ENCODE measurements around the gene CKS1B.
"Not testable (repeated sequence)": the region's sequence is repeated elsewhere in the genome, so short reads cannot be mapped to it uniquely, and the experiment has no call there.

The CKS1B gene

GRCh38 chr1:154992721-154993571 is 18.5 kb downstream of the CKS1B start:
- Histone ChIP-seq H3K4me3 (IDR thresholded peaks at IDR 0.05; ENCODE audit: insufficient read depth, low read depth, low read length) (no peak overlapping the region), H3K4me1 (ENCODE audit: low read depth, poor library complexity, severe bottlenecking) (peaks cover 51% of the 10 kb centered on the region), H2AFZ (ENCODE audit: low read depth) (no peak overlapping the region), H3K9ac (no peak overlapping the region), H3K36me3 (ENCODE audit: insufficient read depth) (peaks cover 13% of the 10 kb centered on the region; the same call in 1 of the 2 replicates), H3K27ac (no peak overlapping the region; the same call in 1 of the 2 replicates), H4K20me1 (ENCODE audit: insufficient read depth) (no peaks in the 10 kb centered on the region), H3K27me3 (ENCODE audit: insufficient read depth, low read depth) (no peaks in the 10 kb centered on the region), H3K4me2 (no peak overlapping the region), H3K79me2 (ENCODE audit: insufficient read depth, low read depth) (peaks cover 10% of the 10 kb centered on the region; the same call in 1 of the 2 replicates)
- TF ChIP-seq, protein P1, sequence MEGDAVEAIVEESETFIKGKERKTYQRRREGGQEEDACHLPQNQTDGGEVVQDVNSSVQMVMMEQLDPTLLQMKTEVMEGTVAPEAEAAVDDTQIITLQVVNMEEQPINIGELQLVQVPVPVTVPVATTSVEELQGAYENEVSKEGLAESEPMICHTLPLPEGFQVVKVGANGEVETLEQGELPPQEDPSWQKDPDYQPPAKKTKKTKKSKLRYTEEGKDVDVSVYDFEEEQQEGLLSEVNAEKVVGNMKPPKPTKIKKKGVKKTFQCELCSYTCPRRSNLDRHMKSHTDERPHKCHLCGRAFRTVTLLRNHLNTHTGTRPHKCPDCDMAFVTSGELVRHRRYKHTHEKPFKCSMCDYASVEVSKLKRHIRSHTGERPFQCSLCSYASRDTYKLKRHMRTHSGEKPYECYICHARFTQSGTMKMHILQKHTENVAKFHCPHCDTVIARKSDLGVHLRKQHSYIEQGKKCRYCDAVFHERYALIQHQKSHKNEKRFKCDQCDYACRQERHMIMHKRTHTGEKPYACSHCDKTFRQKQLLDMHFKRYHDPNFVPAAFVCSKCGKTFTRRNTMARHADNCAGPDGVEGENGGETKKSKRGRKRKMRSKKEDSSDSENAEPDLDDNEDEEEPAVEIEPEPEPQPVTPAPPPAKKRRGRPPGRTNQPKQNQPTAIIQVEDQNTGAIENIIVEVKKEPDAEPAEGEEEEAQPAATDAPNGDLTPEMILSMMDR (conservative IDR thresholded peaks at IDR 0.05; ENCODE audit: low read depth, low read length): 0 out of 2 replicates have a peak, but pooled peaks have one; percentile 14

DNA sequence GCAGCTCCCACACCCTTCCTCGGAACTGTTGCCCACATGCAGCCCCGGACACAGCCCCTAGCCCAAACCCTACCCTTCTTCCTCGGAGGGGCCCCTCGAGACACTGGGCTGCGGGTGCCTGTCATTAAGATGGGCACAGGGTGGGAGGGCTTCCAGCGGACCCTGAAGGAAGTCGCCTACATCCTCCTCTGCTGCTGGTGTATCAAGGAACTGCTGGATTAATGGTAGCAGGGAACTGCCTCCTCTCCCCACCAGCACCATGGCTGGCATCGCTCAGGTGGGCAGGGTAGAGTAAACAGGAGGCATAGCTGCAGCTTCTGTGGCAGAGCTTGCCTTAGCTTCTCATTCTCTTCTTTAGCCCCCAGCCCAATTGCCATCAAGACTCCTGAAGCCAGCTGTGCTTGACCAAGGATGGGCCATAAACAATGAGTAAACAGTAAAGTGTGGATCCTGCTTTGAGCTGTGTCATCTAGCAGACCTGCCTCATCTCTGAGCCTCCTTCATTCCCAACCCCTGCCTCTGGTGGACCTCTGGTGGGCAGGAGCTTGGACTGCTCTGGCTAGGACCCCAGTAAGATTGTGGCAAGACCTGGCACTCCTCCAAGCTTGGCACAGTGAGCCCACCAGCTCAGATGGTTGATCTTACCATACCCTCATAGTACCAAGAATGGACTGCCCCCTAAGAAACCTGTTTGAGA is 19.2 kb downstream of the CKS1B start, which contains the start of gene LENEP:
Gene LENEP (plus strand): TSS at position 15 of the 697 bp plus-strand sequence. CDS start 22 bp downstream, at position 37.
- 0 out of 2 replicates have a peak, but pooled peaks cover 2% of the 10 kb centered on the region for H3K79me2 ChIP-seq (ENCODE audit: insufficient read depth, low read depth)
- H4K20me1 ChIP-seq (ENCODE audit: insufficient read depth): no peaks in the 10 kb centered on the region
- no peak within 1 kb of the TSS for H3K4me3 ChIP-seq (IDR thresholded peaks at IDR 0.05; ENCODE audit: insufficient read depth, low read depth, low read length)
- H3K36me3 ChIP-seq (ENCODE audit: insufficient read depth): peaks cover 6% of the 10 kb centered on the region; the same call in 1 of the 2 replicates
- H3K4me1 ChIP-seq (ENCODE audit: low read depth, poor library complexity, severe bottlenecking): peaks cover 57% of the 10 kb centered on the region
- H3K4me2 ChIP-seq: no peak within 1 kb of the TSS
- H3K27me3 ChIP-seq (ENCODE audit: insufficient read depth, low read depth): no peaks in the 10 kb centered on the region
- H3K27ac ChIP-seq: peak within 1 kb of the TSS; percentile 4; the same call in 1 of the 2 replicates
- TF ChIP-seq, protein P1 (conservative IDR thresholded peaks at IDR 0.05; ENCODE audit: low read depth, low read length): no peak
- H2AFZ ChIP-seq (ENCODE audit: low read depth): no peak within 1 kb of the TSS
- H3K9ac ChIP-seq: no peak within 1 kb of the TSS

- no peak overlapping the region for H2AFZ ChIP-seq (ENCODE audit: low read depth)
- H3K9ac ChIP-seq: no peak overlapping the region
- peak overlapping the region; percentile 4; the same call in 1 of the 2 replicates for H3K27ac ChIP-seq
- TF ChIP-seq, protein P1 (conservative IDR thresholded peaks at IDR 0.05; ENCODE audit: low read depth, low read length): no peak
- H3K27me3 ChIP-seq (ENCODE audit: insufficient read depth, low read depth): no peaks in the 10 kb centered on the region
- no peak overlapping the region for H3K4me2 ChIP-seq
- H4K20me1 ChIP-seq (ENCODE audit: insufficient read depth): no peaks in the 10 kb centered on the region
- H3K4me3 ChIP-seq (IDR thresholded peaks at IDR 0.05; ENCODE audit: insufficient read depth, low read depth, low read length): no peak overlapping the region
- peaks cover 6% of the 10 kb centered on the region; the same call in 1 of the 2 replicates for H3K36me3 ChIP-seq (ENCODE audit: insufficient read depth)
- no peaks in the 10 kb centered on the region for H3K79me2 ChIP-seq (ENCODE audit: insufficient read depth, low read depth)
- peaks cover 61% of the 10 kb centered on the region for H3K4me1 ChIP-seq (ENCODE audit: low read depth, poor library complexity, severe bottlenecking)
These were observed 19.7 kb downstream of the CKS1B start for GRCh38 chr1:154994269-154994587.

DNA sequence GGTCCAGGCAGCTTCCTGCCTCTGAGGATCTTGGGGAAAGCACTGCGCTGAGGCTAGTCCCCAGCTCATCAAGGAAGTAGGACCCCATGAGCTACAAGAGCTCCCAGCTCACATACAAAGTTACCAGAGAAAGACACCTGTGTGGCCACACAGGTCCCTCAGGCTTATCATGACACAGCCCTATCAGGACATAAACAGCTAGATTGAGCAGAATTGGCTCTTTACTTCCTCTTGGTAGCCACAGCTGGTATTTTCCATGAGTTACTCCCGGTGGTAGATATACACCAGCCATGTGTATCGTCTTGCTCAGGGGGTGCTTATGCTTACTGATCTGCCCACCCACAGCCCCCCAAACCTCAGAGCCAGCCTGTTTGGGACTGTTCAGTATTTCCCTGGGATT is 20.1 kb downstream of the CKS1B start:
- Histone ChIP-seq H3K4me3 (IDR thresholded peaks at IDR 0.05; ENCODE audit: insufficient read depth, low read depth, low read length) (no peak overlapping the region), H3K79me2 (ENCODE audit: insufficient read depth, low read depth) (no peaks in the 10 kb centered on the region), H3K36me3 (ENCODE audit: insufficient read depth) (peaks cover 4% of the 10 kb centered on the region; the same call in 1 of the 2 replicates), H3K27ac (peak overlapping the region; percentile 4; the same call in 1 of the 2 replicates), H3K4me1 (ENCODE audit: low read depth, poor library complexity, severe bottlenecking) (peaks cover 62% of the 10 kb centered on the region), H3K27me3 (ENCODE audit: insufficient read depth, low read depth) (no peaks in the 10 kb centered on the region), H3K9ac (no peak overlapping the region), H2AFZ (ENCODE audit: low read depth) (no peak overlapping the region), H3K4me2 (no peak overlapping the region), H4K20me1 (ENCODE audit: insufficient read depth) (no peaks in the 10 kb centered on the region)
- TF ChIP-seq, protein P1 (conservative IDR thresholded peaks at IDR 0.05; ENCODE audit: low read depth, low read length): no peak

GRCh38 chr1:154995301-154995983 is 21.0 kb downstream of the CKS1B start:
- H3K4me3 ChIP-seq (IDR thresholded peaks at IDR 0.05; ENCODE audit: insufficient read depth, low read depth, low read length); H3K79me2 ChIP-seq (ENCODE audit: insufficient read depth, low read depth); H3K27me3 ChIP-seq (ENCODE audit: insufficient read depth, low read depth); H3K36me3 ChIP-seq (ENCODE audit: insufficient read depth); H4K20me1 ChIP-seq (ENCODE audit: insufficient read depth); H2AFZ ChIP-seq (ENCODE audit: low read depth); H3K27ac ChIP-seq; H3K9ac ChIP-seq; H3K4me2 ChIP-seq: not testable (repeated sequence)
- H3K4me1 ChIP-seq (ENCODE audit: low read depth, poor library complexity, severe bottlenecking): peaks cover 69% of the 10 kb centered on the region

All from KMS-11 (cell line).